Measurements from ENCODE around the gene ARFRP1. TPM values are rescaled to one million over a fixed set of nuclear protein-coding genes. Genes with fewer than 3 reads are reported as not detected.
A peak's percentile ranks its signal among the peaks of the same experiment; 100 is the strongest.

Gene ARFRP1
- total and polyA plus RNA-seq, 2 of the 13 experiments (the other 11 are each of a cell fraction or from before 2014, with no cell fraction given): 32.0 to 51.1 TPM

GRCh38 chr20:63733579-63734081 lies 25.9 kb upstream of the ARFRP1 start:
- no peak overlapping the region for H3K9ac ChIP-seq (ENCODE audit: insufficient read depth, low read depth, low read length)
- CTCF ChIA-PET (ENCODE audit: low intra/inter-chr PET ratio, low total read pairs): no interaction called here
- DNase-seq (ENCODE audit: low spot score) (no peak), FAIRE-seq (no peak), ATAC-seq (no peak)
- H3K36me3 ChIP-seq (replicated peaks in 1 of 2; ENCODE audit: control insufficient read depth in 1 of 2, insufficient read depth in 2 of 2, low read length in 2 of 2): peaks cover 30 to 47% of the 10 kb centered on the region in 2 experiments
- H3K79me2 ChIP-seq (ENCODE audit: insufficient read depth, low read length): peaks cover 33% of the 10 kb centered on the region
- H3K4me3 ChIP-seq (replicated peaks in 1 of 3; ENCODE audit: insufficient read depth in 1 of 3, low read depth in 2 of 3, low read length in 3 of 3): no peak overlapping the region
- no peaks in the 10 kb centered on the region for H4K20me1 ChIP-seq (ENCODE audit: insufficient read depth, low read length)
- no peaks in the 10 kb centered on the region for H3K9me3 ChIP-seq (ENCODE audit: low read length)
- WGBS (ENCODE audit: low lambda C conversion rate): 93% methylated on average over 18 of the region's 18 CpGs
- no peak overlapping the region for H2AFZ ChIP-seq (ENCODE audit: low read length)
- H3K27me3 ChIP-seq (ENCODE audit: control insufficient read depth in 1 of 2, insufficient read depth in 2 of 2, low read length in 2 of 2): no peaks in the 10 kb centered on the region
- no peak overlapping the region for H3K4me2 ChIP-seq (ENCODE audit: low read depth, low read length)
- BruUV-seq (replicated peaks): no TSS peak
- intact Hi-C loops (cut with micrococcal nuclease; ENCODE audit: unreplicated experiment) (no loop called here), in situ Hi-C loops (cut with HindIII; ENCODE audit: extremely low pct_ligation_motif_present, low pct_unique_long_range_greater_than_20kb) (no loop called here)
- POLR2A ChIA-PET: interaction anchor here (2.7 to 7.3 kb wide), 2 partner anchors 11 to 26 kb away, joined by 9 to 190 read pairs; partner anchors contain the start of genes ARFRP1 and ZGPAT
- H3K4me1 ChIP-seq (ENCODE audit: insufficient read depth, low read length): peaks cover 46% of the 10 kb centered on the region
- H3K27ac ChIP-seq (ENCODE audit: extremely low read length, insufficient read depth, low read length): peak overlapping the region; percentile 93
- TF ChIP-seq AGO1 (IDR thresholded peaks at IDR 0.05; ENCODE audit: low read depth, low read length, poor library complexity, severe bottlenecking) (peak; percentile 86), ZNF253 (CRISPR knock-in tag; IDR thresholded peaks at IDR 0.05; ENCODE audit: borderline replicate concordance) (0 out of 2 replicates have a peak, but pooled peaks have one; percentile 41), ZNF672 (CRISPR knock-in tag; IDR thresholded peaks at IDR 0.05) (no peak), BATF2 (CRISPR knock-in tag; IDR thresholded peaks at IDR 0.05) (no peak), ZNF674 (CRISPR knock-in tag; IDR thresholded peaks at IDR 0.05; ENCODE audit: low read depth) (no peak), MAZ (IDR thresholded peaks at IDR 0.05; ENCODE audit: borderline replicate concordance, low read depth, low read length) (no peak), MAZ (CRISPR knock-in tag; IDR thresholded peaks at IDR 0.05; ENCODE audit: low read depth) (no peak), GTF3A (CRISPR knock-in tag; conservative IDR thresholded peaks at IDR 0.05) (no peak), ZEB1 (IDR thresholded peaks at IDR 0.05; ENCODE audit: insufficient replicate concordance, low read depth) (no peak), ZNF431 (CRISPR knock-in tag; IDR thresholded peaks at IDR 0.05; ENCODE audit: borderline replicate concordance, low read depth) (no peak), KDM4B (CRISPR knock-in tag; IDR thresholded peaks at IDR 0.05) (no peak), USF2 (IDR thresholded peaks at IDR 0.05; ENCODE audit: low read depth, low read length) (no peak), USF2 (CRISPR knock-in tag; IDR thresholded peaks at IDR 0.05; ENCODE audit: borderline replicate concordance) (no peak), HNRNPLL (IDR thresholded peaks at IDR 0.05; ENCODE audit: low read depth, low read length, poor library complexity, severe bottlenecking) (peak; percentile 1), THAP8 (CRISPR knock-in tag; IDR thresholded peaks at IDR 0.05; ENCODE audit: borderline replicate concordance) (no peak), FLYWCH1 (CRISPR knock-in tag; IDR thresholded peaks at IDR 0.05) (no peak), ATF7-NPFF (CRISPR knock-in tag; IDR thresholded peaks at IDR 0.05; ENCODE audit: low read depth) (0 out of 2 replicates have a peak, but pooled peaks have one; percentile 10), ZNF121 (CRISPR knock-in tag; IDR thresholded peaks at IDR 0.05) (no peak), POLR2G (IDR thresholded peaks at IDR 0.05; ENCODE audit: low read depth, low read length) (peak; percentile 42), ZNF776 (CRISPR knock-in tag; IDR thresholded peaks at IDR 0.05) (no peak), ZNF501 (CRISPR knock-in tag; IDR thresholded peaks at IDR 0.05) (no peak), ZNF737 (CRISPR knock-in tag; IDR thresholded peaks at IDR 0.05; ENCODE audit: borderline replicate concordance) (0 out of 2 replicates have a peak, but pooled peaks have one; percentile 14), AGO2 (optimal IDR thresholded peaks at IDR 0.05; ENCODE audit: low read depth, low read length) (peak; percentile 98)
